Bronchial epithelial cell (primary cell): Measurements from ENCODE around the gene ATP5F1D. TPM values are rescaled to one million over a fixed set of nuclear protein-coding genes. Genes with fewer than 3 reads are reported as not detected.

Source experiments
- DNase-seq: peaks from one replicate; pipeline ENCODE4 v3.0.0-alpha.2; 2010; ENCODE audit warnings: low read depth
- FAIRE-seq: peaks from 2 replicates; lab custom pipeline; 2011; peaks lifted over from hg19 to GRCh38; lab: Jason Lieb, UNC
- H3K27me3 ChIP-seq: 2 replicates; pipeline ENCODE4 v1.5.1; 2011; ENCODE audit warnings: low read length; ENCODE audit not compliant: control insufficient read depth, insufficient read depth
- H3K36me3 ChIP-seq: 2 replicates; pipeline ENCODE4 v1.5.1; 2011; ENCODE audit warnings: low read length; ENCODE audit not compliant: control insufficient read depth, insufficient read depth
- H3K4me3 ChIP-seq: 2 replicates; pipeline ENCODE4 v1.5.1; 2011; ENCODE audit warnings: mild to moderate bottlenecking, low read depth, low read length, control low read depth
- total RNA-seq: library from RNA; depleted of rRNA; stranded (reverse); fragments of >200 nt; gene quantifications from 2 replicates; pipeline ENCODE4 v1.2.1, GENCODE V29; 2014
- TF ChIP-seq, protein P1 (sequence below): IDR thresholded peaks from 2 replicates; pipeline ENCODE4 v1.5.1; 2011; ENCODE audit warnings: mild to moderate bottlenecking, moderate library complexity, low read length, control low read depth, inconsistent platforms; ENCODE audit not compliant: insufficient read depth, severe bottlenecking

Gene ATP5F1D
- total RNA-seq, 1 donor from 2014 or later: 8.7 TPM

DNA sequence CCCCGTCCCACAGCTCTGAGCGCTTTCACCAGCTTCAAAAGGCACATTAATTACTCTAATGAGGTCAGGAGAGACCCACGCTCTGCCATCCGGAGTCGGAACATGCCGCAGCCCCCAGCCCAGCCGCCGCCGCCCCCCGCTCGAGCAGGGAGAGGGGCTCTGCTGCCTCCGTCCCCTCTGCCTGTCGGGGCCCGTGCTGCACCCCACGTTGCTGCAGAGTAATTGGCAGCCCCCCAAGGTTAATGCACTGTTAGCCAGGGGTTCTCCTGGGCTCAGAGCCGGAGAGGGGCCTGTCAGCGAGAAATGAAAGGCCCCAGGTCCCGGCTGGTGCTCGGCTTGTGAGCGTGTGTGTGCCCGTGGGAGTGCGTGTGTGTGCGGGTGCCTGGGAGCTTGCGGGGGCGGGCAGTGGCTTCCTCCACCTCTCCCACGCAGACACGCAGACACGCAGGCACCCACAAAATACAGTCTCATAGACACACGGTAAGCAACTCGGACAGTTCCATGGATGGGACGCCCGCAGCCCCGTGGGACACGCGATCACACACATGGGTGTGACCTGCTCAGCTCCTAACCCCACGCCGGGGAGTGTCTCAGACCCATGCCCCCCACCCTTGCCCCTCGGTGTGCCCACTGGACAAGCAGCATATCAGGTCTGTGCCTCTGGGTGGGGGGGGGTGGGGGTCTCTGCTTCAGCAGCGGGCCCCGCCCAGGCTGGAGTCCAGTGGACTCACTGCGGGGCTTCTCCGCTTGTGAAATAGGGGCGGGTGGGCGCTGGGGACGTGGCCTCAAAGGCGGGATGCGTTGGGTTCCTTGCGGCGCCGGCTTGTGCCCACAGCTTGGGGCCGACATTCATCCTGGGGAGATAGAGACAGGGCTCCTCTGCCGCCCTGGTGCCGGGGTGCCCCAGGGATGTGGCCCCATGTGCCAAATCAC is 39.4 kb downstream of the ATP5F1D start:
- Histone ChIP-seq H3K27me3 (peaks cover 11% of the 10 kb centered on the region), H3K36me3 (peaks cover 13% of the 10 kb centered on the region), H3K4me3 (no peak overlapping the region)
- TF ChIP-seq, protein P1, sequence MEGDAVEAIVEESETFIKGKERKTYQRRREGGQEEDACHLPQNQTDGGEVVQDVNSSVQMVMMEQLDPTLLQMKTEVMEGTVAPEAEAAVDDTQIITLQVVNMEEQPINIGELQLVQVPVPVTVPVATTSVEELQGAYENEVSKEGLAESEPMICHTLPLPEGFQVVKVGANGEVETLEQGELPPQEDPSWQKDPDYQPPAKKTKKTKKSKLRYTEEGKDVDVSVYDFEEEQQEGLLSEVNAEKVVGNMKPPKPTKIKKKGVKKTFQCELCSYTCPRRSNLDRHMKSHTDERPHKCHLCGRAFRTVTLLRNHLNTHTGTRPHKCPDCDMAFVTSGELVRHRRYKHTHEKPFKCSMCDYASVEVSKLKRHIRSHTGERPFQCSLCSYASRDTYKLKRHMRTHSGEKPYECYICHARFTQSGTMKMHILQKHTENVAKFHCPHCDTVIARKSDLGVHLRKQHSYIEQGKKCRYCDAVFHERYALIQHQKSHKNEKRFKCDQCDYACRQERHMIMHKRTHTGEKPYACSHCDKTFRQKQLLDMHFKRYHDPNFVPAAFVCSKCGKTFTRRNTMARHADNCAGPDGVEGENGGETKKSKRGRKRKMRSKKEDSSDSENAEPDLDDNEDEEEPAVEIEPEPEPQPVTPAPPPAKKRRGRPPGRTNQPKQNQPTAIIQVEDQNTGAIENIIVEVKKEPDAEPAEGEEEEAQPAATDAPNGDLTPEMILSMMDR: no peak
- no peak for FAIRE-seq
- DNase-seq: no peak

DNA sequence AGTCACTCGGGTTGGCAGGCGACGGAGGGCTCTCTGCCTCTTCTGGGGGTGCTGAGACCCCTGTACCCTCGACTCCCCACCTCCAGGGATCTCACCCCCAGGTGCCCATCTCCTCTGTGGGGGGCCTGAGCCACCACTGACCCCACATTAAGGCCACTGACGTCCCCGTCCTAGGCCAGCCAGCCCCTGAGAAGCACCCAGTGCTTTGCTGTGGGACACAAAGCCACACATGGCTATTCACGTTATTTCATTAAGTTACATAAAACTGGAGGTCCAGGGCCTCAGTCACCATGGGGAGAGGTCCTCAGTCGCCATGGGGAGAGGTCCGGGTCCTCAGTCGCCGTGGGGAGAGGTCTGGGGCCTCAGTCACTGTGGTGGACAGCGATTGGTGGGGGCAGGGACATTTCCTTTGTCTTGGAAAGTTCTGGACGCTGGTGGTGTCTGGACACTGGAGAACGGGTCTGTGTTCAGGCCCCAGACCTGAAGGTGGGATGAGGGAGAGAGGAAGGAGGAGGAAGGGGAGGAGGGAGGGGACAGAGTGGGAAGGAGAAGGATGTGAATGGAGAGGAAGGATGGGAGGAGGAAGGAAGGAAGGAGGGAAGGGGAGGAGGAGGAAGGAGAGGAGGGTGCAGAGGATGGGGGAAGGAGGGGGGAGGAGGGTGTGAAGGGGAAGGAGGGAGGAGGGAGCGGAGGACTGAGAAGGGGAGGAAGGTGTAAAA is 40.2 kb downstream of the ATP5F1D start:
- TF ChIP-seq, protein P1: no peak
- Histone ChIP-seq H3K4me3 (no peak overlapping the region), H3K27me3 (peaks cover 15% of the 10 kb centered on the region), H3K36me3 (peaks cover 13% of the 10 kb centered on the region)
- no peak for FAIRE-seq
- DNase-seq: no peak

DNA sequence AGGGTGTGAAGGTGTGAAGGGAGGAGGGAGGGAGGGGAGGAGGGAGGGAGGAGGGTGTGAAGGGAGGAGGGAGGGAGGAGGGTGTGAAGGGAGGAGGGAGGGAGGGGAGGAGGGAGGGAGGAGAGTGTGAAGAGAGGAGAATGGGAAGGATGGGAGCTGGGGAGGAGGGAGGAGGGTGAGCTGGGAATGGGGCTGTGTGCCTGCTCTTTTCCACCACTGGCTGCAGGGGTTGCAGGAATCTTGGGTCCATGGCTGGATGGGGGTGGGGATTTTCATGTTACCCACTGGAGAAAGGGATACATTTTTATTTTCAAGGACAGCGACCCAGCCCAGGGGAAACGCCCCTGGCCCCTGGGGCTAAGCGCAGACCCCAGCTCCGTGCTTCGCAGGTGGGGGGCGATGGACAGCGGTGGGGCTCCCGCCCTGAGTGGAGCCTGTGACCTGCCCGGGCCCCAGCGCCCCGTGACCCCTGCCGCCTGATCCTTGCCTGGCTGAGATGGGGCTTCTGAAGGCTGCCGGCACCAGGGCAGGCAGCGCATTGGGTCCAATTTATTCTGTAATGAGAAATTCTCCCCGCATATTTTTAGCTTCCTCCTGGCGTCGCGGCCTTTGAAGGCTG is 41.1 kb downstream of the ATP5F1D start:
- TF ChIP-seq, protein P1: no peak
- H3K36me3 ChIP-seq: peaks cover 9% of the 10 kb centered on the region
- no peak overlapping the region for H3K4me3 ChIP-seq
- DNase-seq (no peak), FAIRE-seq (no peak)
- H3K27me3 ChIP-seq: peaks cover 19% of the 10 kb centered on the region

DNA sequence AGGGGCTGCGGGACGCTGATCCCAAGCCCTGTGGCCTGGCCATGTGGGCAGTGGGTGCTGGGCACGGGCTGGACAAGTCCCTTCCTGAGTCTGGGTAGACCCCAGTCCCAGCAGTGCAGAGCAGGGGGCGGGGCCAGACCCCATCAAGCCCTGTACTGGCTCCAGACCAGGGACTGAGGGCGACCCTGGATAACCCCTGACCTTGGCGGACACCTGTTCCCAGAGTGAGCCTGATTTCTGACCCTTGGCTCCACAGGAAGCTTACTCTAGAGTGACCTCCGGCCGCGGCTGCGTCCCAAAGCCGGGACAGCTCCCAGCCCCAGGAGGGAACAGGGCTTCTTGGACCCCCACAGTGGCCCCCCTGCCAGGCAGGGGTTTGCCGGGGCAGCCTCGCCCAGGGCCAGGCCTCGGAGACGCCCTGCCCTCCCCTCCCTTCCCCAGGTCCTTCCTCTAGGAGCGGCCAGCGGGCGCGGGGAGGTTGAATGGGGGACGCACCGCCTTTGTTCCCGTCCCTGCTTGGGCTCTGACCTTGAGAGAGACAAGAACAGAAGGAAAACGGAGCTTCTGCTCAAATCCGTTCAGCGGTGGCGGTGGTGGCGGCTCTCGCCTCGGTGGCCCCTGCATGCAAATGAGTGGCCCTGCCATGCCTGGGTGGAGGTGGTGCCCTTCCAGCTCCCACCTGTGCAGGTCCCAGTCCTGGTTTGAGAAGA is 41.8 kb downstream of the ATP5F1D start:
- peaks cover 23% of the 10 kb centered on the region for H3K27me3 ChIP-seq
- no peak for FAIRE-seq
- DNase-seq: no peak
- H3K36me3 ChIP-seq: peaks cover 9% of the 10 kb centered on the region
- TF ChIP-seq, protein P1: no peak
- H3K4me3 ChIP-seq: no peak overlapping the region

DNA sequence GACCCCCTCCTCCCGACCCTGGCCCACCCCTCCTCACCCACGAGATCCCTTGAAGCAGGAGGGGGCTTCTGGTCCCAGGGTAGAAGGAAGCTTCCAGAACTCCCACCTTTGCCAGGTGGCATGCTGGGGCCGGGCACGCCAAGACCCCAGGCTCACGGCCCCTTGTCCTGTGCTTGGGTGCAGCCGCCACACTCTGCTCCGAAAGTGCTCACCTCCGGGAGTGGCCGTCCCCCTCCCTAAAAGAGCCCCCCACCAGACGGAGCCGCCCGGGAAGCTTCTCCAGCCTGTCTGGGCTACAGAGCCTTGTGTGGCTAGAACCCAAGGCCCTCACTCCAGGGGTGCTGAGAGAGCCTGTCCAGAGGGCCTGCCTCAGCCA is 42.4 kb downstream of the ATP5F1D start:
- peaks cover 7% of the 10 kb centered on the region for H3K36me3 ChIP-seq
- no peak overlapping the region for H3K4me3 ChIP-seq
- TF ChIP-seq, protein P1: no peak
- peaks cover 23% of the 10 kb centered on the region for H3K27me3 ChIP-seq
- DNase-seq: no peak
- FAIRE-seq: no peak
